ENCODE measurements around the gene IL12RB2. TPM values are rescaled to one million over a fixed set of nuclear protein-coding genes. Genes with fewer than 3 reads are reported as not detected.

IL12RB2 gene
- total RNA-seq, 4 donors from 2014 or later, result 0.50 to 2.8 (median 1.7) TPM; not detected in 1

- H3K4me3 ChIP-seq, result no peak overlapping the region
- no peaks in the 10 kb centered on the region for H3K36me3 ChIP-seq
- H3K27ac ChIP-seq, result no peak overlapping the region
- WGBS, 2 donors (ENCODE audit: low coverage in 1 of 2), result 73 to 82% methylated on average over 3 of the region's 3 CpGs
- no peak for ATAC-seq
- TF ChIP-seq EP300 (IDR thresholded peaks at IDR 0.05), result no peak
- no peak for TF ChIP-seq POLR2A (IDR thresholded peaks at IDR 0.05)
- no peak for TF ChIP-seq CTCF (IDR thresholded peaks at IDR 0.05)
- TF ChIP-seq POLR2AphosphoS5 (IDR thresholded peaks at IDR 0.05), result no peak
- H3K9me3 ChIP-seq, result no peaks in the 10 kb centered on the region
- no peaks in the 10 kb centered on the region for H3K27me3 ChIP-seq
- no peaks in the 10 kb centered on the region for H3K4me1 ChIP-seq
Measured at GRCh38 chr1:67327864-67328466, 20.3 kb downstream of the IL12RB2 start.

- H3K27me3 ChIP-seq, result no peaks in the 10 kb centered on the region
- H3K27ac ChIP-seq, result no peak overlapping the region
- H3K9me3 ChIP-seq, result no peaks in the 10 kb centered on the region
- WGBS, 2 donors (ENCODE audit: low coverage in 1 of 2), result 42 to 44% methylated on average over 4 of the region's 4 CpGs
- H3K4me1 ChIP-seq, result no peaks in the 10 kb centered on the region
- no peak for ATAC-seq
- H3K36me3 ChIP-seq, result no peaks in the 10 kb centered on the region
- H3K4me3 ChIP-seq, result no peak overlapping the region
- no peak for TF ChIP-seq EP300 (IDR thresholded peaks at IDR 0.05)
- no peak for TF ChIP-seq POLR2AphosphoS5 (IDR thresholded peaks at IDR 0.05)
- TF ChIP-seq POLR2A (IDR thresholded peaks at IDR 0.05), result no peak
- TF ChIP-seq CTCF (IDR thresholded peaks at IDR 0.05), result no peak
Measured at GRCh38 chr1:67332653-67333529, 25.2 kb downstream of the IL12RB2 start.

GRCh38 chr1:67333603-67334002, 25.9 kb downstream of the IL12RB2 start:
- no peaks in the 10 kb centered on the region for H3K4me1 ChIP-seq
- H3K27ac ChIP-seq, result no peak overlapping the region
- 76 to 86% methylated on average over 3 of the region's 3 CpGs for WGBS, 2 donors (ENCODE audit: low coverage in 1 of 2)
- H3K4me3 ChIP-seq, result no peak overlapping the region
- no peak for ATAC-seq
- no peaks in the 10 kb centered on the region for H3K9me3 ChIP-seq
- no peaks in the 10 kb centered on the region for H3K27me3 ChIP-seq
- no peak for TF ChIP-seq EP300 (IDR thresholded peaks at IDR 0.05)
- H3K36me3 ChIP-seq, result no peaks in the 10 kb centered on the region

- Histone ChIP-seq H3K27ac (no peak overlapping the region), H3K36me3 (no peaks in the 10 kb centered on the region), H3K4me1 (peaks cover 0 to 10% (median 0%) of the 10 kb centered on the region in 3 donors), H3K4me3 (no peak overlapping the region), H3K9me3 (no peaks in the 10 kb centered on the region), H3K27me3 (no peaks in the 10 kb centered on the region)
- 79 to 86% methylated on average over 1 of the region's 1 CpG for WGBS, 2 donors (ENCODE audit: low coverage in 1 of 2)
- no peak for TF ChIP-seq POLR2AphosphoS5 (IDR thresholded peaks at IDR 0.05)
- no peak for TF ChIP-seq CTCF (IDR thresholded peaks at IDR 0.05)
- no peak for TF ChIP-seq EP300 (IDR thresholded peaks at IDR 0.05)
- no peak for TF ChIP-seq POLR2A (IDR thresholded peaks at IDR 0.05)
- no peak for ATAC-seq
Measured at GRCh38 chr1:67335411-67335810, 27.7 kb downstream of the IL12RB2 start.

- TF ChIP-seq EP300 (IDR thresholded peaks at IDR 0.05) (no peak), CTCF (IDR thresholded peaks at IDR 0.05) (no peak), POLR2AphosphoS5 (IDR thresholded peaks at IDR 0.05) (no peak), POLR2A (IDR thresholded peaks at IDR 0.05) (no peak)
- no peaks in the 10 kb centered on the region for H3K9me3 ChIP-seq
- 86 to 95% methylated on average over 4 to 5 of the region's 5 CpGs for WGBS, 2 donors (ENCODE audit: low coverage in 1 of 2)
- no peak overlapping the region for H3K27ac ChIP-seq
- no peaks in the 10 kb centered on the region for H3K36me3 ChIP-seq
- no peak overlapping the region for H3K4me3 ChIP-seq
- peaks cover 0 to 16% (median 0%) of the 10 kb centered on the region in 3 donors for H3K4me1 ChIP-seq
- ATAC-seq, result no peak
- no peaks in the 10 kb centered on the region for H3K27me3 ChIP-seq
Measured at GRCh38 chr1:67336157-67336556, 28.5 kb downstream of the IL12RB2 start.
